Stomach (tissue), 9 donors: Measurements from ENCODE around the gene GOSR1. TPM values are rescaled to one million over a fixed set of nuclear protein-coding genes. Genes with fewer than 3 reads are reported as not detected.
"Not testable (repeated sequence)": the region's sequence is repeated elsewhere in the genome, so short reads cannot be mapped to it uniquely, and the experiment has no call there.

Experiments used
- DNase-seq, 2 donors: peaks; one replicate each; pipeline versions ENCODE4 v3.0.0 to v3.0.0-alpha.2; 2013 to 2019
- H3K27ac ChIP-seq, 5 donors: fragments of 200-600 bp in 4 of 5; sonication (generic) in 4 of 5; one replicate each; pipeline ENCODE4 v1.5.1; 2013 to 2019; ENCODE audit warnings: mild to moderate bottlenecking in 1 of 5, moderate library complexity in 1 of 5
- H3K27me3 ChIP-seq, 3 donors: fragments of 200-600 bp; sonication (generic); one replicate each; pipeline ENCODE4 v1.5.1; 2017 to 2019; ENCODE audit warnings: mixed run types in 1 of 3
- H3K36me3 ChIP-seq, 4 donors: fragments of 200-600 bp; sonication (generic); 1 replicate in 3 of 4; 2 replicates in 1 of 4; pipeline ENCODE4 v1.5.1; 2016 to 2019
- H3K4me1 ChIP-seq, 4 donors: fragments of 200-600 bp; sonication (generic); one replicate each; pipeline ENCODE4 v1.5.1; 2016 to 2019
- H3K4me3 ChIP-seq, 4 donors: fragments of 200-600 bp; sonication (generic) in 3 of 4; one replicate each; pipeline ENCODE4 v1.5.1; 2016 to 2019; ENCODE audit warnings: mild to moderate bottlenecking in 1 of 4
- H3K9me3 ChIP-seq, 4 donors: fragments of 200-600 bp; sonication (generic); one replicate each; pipeline ENCODE4 v1.5.1; 2016 to 2019
- CTCF ChIP-seq, 7 experiments: fragments of 450-650 bp in 4 of 7; fragments of 200-600 bp in 3 of 7; sonication (generic) in 3 of 7; IDR thresholded peaks; one replicate each; pipeline ENCODE4 v1.5.1; 2016 to 2019; ENCODE audit warnings: antibody characterized with exemption in 7 of 7, control low read depth in 2 of 7, mild to moderate bottlenecking in 1 of 7
- EP300 ChIP-seq: sonication (generic); formaldehyde crosslinking; IDR thresholded peaks from one replicate; pipeline ENCODE4 v1.6.1; 2017; ENCODE audit warnings: antibody characterized with exemption
- POLR2A ChIP-seq, 4 donors: fragments of 450-650 bp; IDR thresholded peaks; one replicate each; pipeline ENCODE4 v1.6.1; 2016; ENCODE audit warnings: antibody characterized with exemption in 4 of 4, control low read depth in 2 of 4, mild to moderate bottlenecking in 1 of 4, moderate library complexity in 1 of 4
- POLR2AphosphoS5 ChIP-seq, 3 donors: sonication (generic); formaldehyde crosslinking; IDR thresholded peaks; one replicate each; pipeline ENCODE4 v1.6.1; 2016; ENCODE audit warnings: antibody characterized with exemption in 3 of 3
- WGBS, 5 donors: extraction: QIAGEN DNeasy Blood & Tissue Kit in 3 of 5; methylation state at CpG; one replicate each; pipeline versions ENCODE4 v1.1.5 to v1.1.7; 2013 to 2018; 5-methylcytosine and 5-hydroxymethylcytosine counted together
- intact Hi-C: fragments of 100-400 bp; cut with DNase I; formaldehyde crosslinking; loops from one replicate; pipeline ENCODE4 v1.15.1; 2023; ENCODE audit warnings: low total_unique reads
- polyA plus RNA-seq, 3 donors: library from polyadenylated mRNA; stranded (reverse); fragments of 200-250 nt; gene quantifications; one replicate each; pipeline ENCODE4 v1.2.3, GENCODE V29; 2013
- total RNA-seq, 5 donors: library from RNA; depleted of rRNA; stranded (reverse); fragments of >200 nt; gene quantifications; one replicate each; pipeline versions ENCODE4 v1.1.0 to v1.2.3, GENCODE V29; 2014 to 2016
- donor health status: healthy with polysubstance abuse.
- donor health status: Bipolar disorder and iron deficiency.
- donor health status: healthy.

The GOSR1 gene
- total and polyA plus RNA-seq, 8 donors, result 7.0 to 45.5 (median 13.0) TPM

GRCh38 chr17:30557916-30558685 lies 80.9 kb downstream of the GOSR1 start:
- WGBS, 5 donors, result 60 to 74% (median 68%) methylated on average over 6 to 8 of the region's 8 CpGs
- intact Hi-C loops, result no loop called here
- TF ChIP-seq EP300 (no peak), CTCF (IDR thresholded peaks at IDR 0.05) (no peak), POLR2AphosphoS5 (IDR thresholded peaks at IDR 0.05) (no peak), POLR2A (IDR thresholded peaks at IDR 0.05) (no peak)
- Histone ChIP-seq H3K4me1 (no peaks in the 10 kb centered on the region), H3K9me3 (no peaks in the 10 kb centered on the region), H3K27me3 (no peaks in the 10 kb centered on the region), H3K4me3 (no peak overlapping the region), H3K36me3 (no peaks in the 10 kb centered on the region), H3K27ac (no peak overlapping the region)
- DNase-seq, result peak in 1 of 2 donors; percentile 15

- intact Hi-C loops, result no loop called here
Observed at GRCh38 chr17:30558686-30559545, 81.7 kb downstream of the GOSR1 start.

GRCh38 chr17:30559656-30560055 lies 82.4 kb downstream of the GOSR1 start:
- DNase-seq, result peak in 1 of 2 donors; percentile 2
- Histone ChIP-seq H3K27ac (no peak overlapping the region), H3K27me3 (peaks cover 0 to under 1% (median 0%) of the 10 kb centered on the region in 3 donors), H3K4me3 (no peak overlapping the region), H3K4me1 (no peaks in the 10 kb centered on the region), H3K9me3 (no peaks in the 10 kb centered on the region), H3K36me3 (no peaks in the 10 kb centered on the region)
- 79 to 90% (median 84%) methylated on average over 3 to 7 of the region's 7 CpGs for WGBS, 5 donors
- TF ChIP-seq POLR2A (IDR thresholded peaks at IDR 0.05) (no peak), CTCF (IDR thresholded peaks at IDR 0.05) (no peak), EP300 (no peak), POLR2AphosphoS5 (IDR thresholded peaks at IDR 0.05) (no peak)
- intact Hi-C loops, result no loop called here

More at GRCh38 chr17:30558686-30559545, 81.7 kb downstream of the GOSR1 start:
- no peak overlapping the region for H3K27ac ChIP-seq
- peak in 1 of 2 donors; percentile 19 for DNase-seq
- H3K36me3 ChIP-seq, result no peaks in the 10 kb centered on the region
- H3K4me1 ChIP-seq, result no peaks in the 10 kb centered on the region
- no peaks in the 10 kb centered on the region for H3K27me3 ChIP-seq
- 72 to 85% (median 73%) methylated on average over 19 to 22 of the region's 22 CpGs for WGBS, 5 donors
- no peaks in the 10 kb centered on the region for H3K9me3 ChIP-seq
- H3K4me3 ChIP-seq, result no peak overlapping the region
- TF ChIP-seq POLR2A (IDR thresholded peaks at IDR 0.05), result no peak
- no peak for TF ChIP-seq EP300
- TF ChIP-seq POLR2AphosphoS5 (IDR thresholded peaks at IDR 0.05), result no peak
- TF ChIP-seq CTCF (IDR thresholded peaks at IDR 0.05), result no peak

GRCh38 chr17:30560117-30561026 lies 83.2 kb downstream of the GOSR1 start:
- intact Hi-C loops, H3K9me3 ChIP-seq, H3K27ac ChIP-seq, H3K4me1 ChIP-seq, H3K4me3 ChIP-seq, H3K27me3 ChIP-seq, H3K36me3 ChIP-seq: not testable (repeated sequence)
- WGBS, 5 donors, result 67 to 73% (median 72%) methylated on average over 6 to 8 of the region's 8 CpGs
- DNase-seq, result peak in 1 of 2 donors; percentile 11

GRCh38 chr17:30561766-30562165 lies 84.6 kb downstream of the GOSR1 start:
- H3K27me3 ChIP-seq, result peaks cover 0 to 19% (median 0%) of the 10 kb centered on the region in 3 donors
- 77 to 100% (median 82%) methylated on average over 1 of the region's 1 CpG; no CpG with 5 or more reads in 1 of the 5 donors for WGBS, 5 donors
- H3K4me1 ChIP-seq, DNase-seq, H3K27ac ChIP-seq, H3K4me3 ChIP-seq, H3K9me3 ChIP-seq, intact Hi-C loops, H3K36me3 ChIP-seq: not testable (repeated sequence)

GRCh38 chr17:30563131-30563904 lies 86.1 kb downstream of the GOSR1 start:
- H3K27ac ChIP-seq, DNase-seq, H3K9me3 ChIP-seq, H3K36me3 ChIP-seq, intact Hi-C loops, H3K4me3 ChIP-seq, H3K4me1 ChIP-seq: not testable (repeated sequence)
- 55 to 67% (median 66%) methylated on average over 9 of the region's 9 CpGs for WGBS, 5 donors
- H3K27me3 ChIP-seq, result peaks cover 0 to 28% (median 0%) of the 10 kb centered on the region in 3 donors
